ENCODE results near the gene TMPRSS12.

DNA sequence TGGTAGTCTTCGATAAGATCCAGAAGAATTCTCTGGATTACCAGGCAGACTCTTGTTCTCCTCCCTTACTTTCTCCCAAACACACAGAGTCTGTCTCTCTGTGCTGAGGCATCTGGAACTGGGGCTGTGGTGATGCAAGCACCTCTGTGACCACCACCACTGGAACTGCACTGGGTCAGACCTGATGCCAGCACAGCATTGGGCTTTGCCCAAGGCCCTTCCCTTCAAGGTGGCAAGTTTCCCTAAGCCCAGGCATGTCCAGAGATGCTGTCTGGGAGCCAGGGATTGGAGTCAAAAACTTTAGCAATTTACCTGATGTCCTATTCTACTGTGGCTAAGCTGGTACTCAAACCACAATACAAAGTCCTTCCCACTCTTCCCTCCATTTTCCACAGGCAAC lies 14.6 kb upstream of the TMPRSS12 start:
- TF ChIP-seq, protein P1, sequence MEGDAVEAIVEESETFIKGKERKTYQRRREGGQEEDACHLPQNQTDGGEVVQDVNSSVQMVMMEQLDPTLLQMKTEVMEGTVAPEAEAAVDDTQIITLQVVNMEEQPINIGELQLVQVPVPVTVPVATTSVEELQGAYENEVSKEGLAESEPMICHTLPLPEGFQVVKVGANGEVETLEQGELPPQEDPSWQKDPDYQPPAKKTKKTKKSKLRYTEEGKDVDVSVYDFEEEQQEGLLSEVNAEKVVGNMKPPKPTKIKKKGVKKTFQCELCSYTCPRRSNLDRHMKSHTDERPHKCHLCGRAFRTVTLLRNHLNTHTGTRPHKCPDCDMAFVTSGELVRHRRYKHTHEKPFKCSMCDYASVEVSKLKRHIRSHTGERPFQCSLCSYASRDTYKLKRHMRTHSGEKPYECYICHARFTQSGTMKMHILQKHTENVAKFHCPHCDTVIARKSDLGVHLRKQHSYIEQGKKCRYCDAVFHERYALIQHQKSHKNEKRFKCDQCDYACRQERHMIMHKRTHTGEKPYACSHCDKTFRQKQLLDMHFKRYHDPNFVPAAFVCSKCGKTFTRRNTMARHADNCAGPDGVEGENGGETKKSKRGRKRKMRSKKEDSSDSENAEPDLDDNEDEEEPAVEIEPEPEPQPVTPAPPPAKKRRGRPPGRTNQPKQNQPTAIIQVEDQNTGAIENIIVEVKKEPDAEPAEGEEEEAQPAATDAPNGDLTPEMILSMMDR (IDR thresholded peaks at IDR 0.05): no peak
- no peak for TF ChIP-seq ZFX (IDR thresholded peaks at IDR 0.05; ENCODE audit: borderline replicate concordance)
